Activated gamma-delta T cell (primary cell): ENCODE measurements around the gene LZTS2.

Source experiments
- DNase-seq: peaks from one replicate; lab custom pipeline; 2025; lab: John Stamatoyannopoulos, UW

The LZTS2 gene

GRCh38 chr10:101052285-101052684 lies 52.7 kb downstream of the LZTS2 start:
- no peak for DNase-seq

- DNase-seq: no peak
Observed at GRCh38 chr10:101053516-101053915, 53.9 kb downstream of the LZTS2 start.

DNA sequence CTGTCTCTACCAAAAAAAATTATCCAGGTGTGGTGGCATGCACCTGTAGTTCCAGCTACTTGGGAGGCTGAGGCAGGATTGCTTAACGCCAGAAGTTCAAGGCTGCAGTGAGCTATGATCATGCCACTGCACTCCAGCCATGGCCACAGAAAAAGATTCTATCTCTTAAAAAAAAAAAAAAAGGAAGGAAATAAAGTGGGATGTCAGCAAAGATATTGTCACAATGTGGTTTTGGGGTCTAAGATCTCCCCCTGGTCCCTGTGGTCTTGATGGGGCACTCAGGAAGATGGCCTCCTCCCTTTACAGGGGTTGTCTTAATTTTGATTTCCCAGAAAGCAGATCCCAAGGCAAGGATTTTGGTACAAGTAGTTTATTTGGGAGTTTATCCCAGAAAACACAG lies 54.7 kb downstream of the LZTS2 start:
- DNase-seq: no peak

DNA sequence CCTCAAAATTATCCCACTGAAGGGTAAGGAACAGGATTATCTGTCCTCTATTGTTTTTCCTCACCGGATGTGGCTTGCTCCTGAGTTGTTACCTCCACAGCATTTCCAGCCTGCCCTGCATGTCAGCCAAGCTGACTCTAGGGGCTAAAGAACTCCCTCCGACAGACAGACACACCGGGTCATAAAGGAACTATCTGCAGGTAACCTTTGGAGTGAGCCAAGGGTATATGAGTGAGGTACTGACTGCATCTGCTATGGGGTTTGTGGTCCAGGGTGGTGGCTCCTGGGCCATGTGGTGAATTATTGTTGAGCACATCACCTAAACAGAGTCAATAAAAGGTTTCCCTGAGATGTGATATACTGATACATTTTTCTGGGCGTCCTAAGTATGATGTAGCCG lies 55.3 kb downstream of the LZTS2 start:
- DNase-seq: no peak

- no peak for DNase-seq
Observed at GRCh38 chr10:101055411-101055810, 55.8 kb downstream of the LZTS2 start.

DNA sequence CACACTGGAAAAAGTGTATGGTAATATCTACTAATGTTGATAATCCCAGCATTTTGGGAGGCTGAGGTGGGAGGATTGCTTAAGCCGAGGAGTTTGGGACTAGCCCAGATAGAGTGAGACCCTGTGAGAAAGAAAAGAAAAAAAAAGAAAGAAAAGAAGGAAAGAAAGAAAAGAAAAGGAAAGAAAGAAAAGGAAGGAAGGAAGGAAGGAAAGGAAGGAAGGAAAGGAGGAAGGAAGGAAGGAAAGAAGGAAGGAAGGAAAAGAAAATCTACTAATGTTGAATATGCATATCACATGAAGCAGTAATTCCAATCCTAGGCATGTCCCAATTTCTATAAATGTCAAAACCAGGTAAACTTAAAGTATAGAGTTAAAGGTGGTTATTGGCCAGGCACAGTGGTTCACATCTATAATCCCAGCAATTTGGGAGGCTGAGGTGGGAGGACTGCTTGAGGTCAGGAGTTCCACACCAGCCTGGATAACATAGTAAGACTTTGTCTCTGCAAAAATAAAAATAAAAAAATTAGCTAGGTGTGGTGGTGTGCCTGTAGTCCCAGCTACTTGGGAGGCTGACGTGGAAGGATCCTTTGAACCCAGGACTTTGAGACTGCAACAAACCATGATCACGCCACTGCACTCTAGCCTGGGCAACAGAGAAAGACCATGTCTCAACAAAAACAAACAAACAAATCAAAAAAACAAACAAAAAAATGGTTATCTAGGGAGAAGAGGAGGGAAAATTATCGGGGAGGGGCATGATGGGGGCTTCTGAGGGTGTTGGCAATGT lies 57.0 kb downstream of the LZTS2 start:
- DNase-seq: no peak
